RWPE2 (cell line): Measurements from ENCODE around the gene NACC1.
A peak's percentile ranks its signal among the peaks of the same experiment; 100 is the strongest.

ENCODE experiments used
- ATAC-seq: fragments of 200-7000 bp; cut with Tn5 transposase; 3 replicates; pipeline ENCODE4 v1.9.1; 2021; ENCODE audit warnings: low read depth
- DNase-seq: peaks from one replicate; pipeline ENCODE4 v3.0.0-alpha.2; 2020; ENCODE audit warnings: low spot score
- H3K27ac ChIP-seq: fragments of 450-650 bp; 2 replicates; pipeline ENCODE4 v1.5.1; 2017; ENCODE audit warnings: mild to moderate bottlenecking; ENCODE audit not compliant: poor library complexity, severe bottlenecking
- H3K27me3 ChIP-seq: fragments of 250-450 bp; sonication (Bioruptor Pico); 2 replicates; pipeline ENCODE4 v1.5.1; 2021; ENCODE audit warnings: mild to moderate bottlenecking, moderate library complexity; ENCODE audit not compliant: insufficient read depth, poor library complexity, severe bottlenecking
- H3K36me3 ChIP-seq: fragments of 250-450 bp; sonication (Bioruptor Pico); 2 replicates; pipeline ENCODE4 v1.5.1; 2020; ENCODE audit warnings: low read depth, mild to moderate bottlenecking, moderate library complexity
- H3K4me1 ChIP-seq: fragments of 250-450 bp; sonication (Bioruptor Pico); 2 replicates; pipeline ENCODE4 v1.5.1; 2021; ENCODE audit warnings: mild to moderate bottlenecking, moderate library complexity; ENCODE audit not compliant: insufficient read depth, poor library complexity, severe bottlenecking
- H3K4me3 ChIP-seq: fragments of 250-450 bp; sonication (Bioruptor Pico); 2 replicates; pipeline ENCODE4 v1.5.1; 2021; ENCODE audit warnings: mild to moderate bottlenecking, moderate library complexity; ENCODE audit not compliant: severe bottlenecking
- H3K9me3 ChIP-seq: fragments of 250-450 bp; sonication (Bioruptor Pico); 2 replicates; pipeline ENCODE4 v1.5.1; 2021; ENCODE audit warnings: mild to moderate bottlenecking, moderate library complexity; ENCODE audit not compliant: severe bottlenecking
- CTCF ChIP-seq: fragments of 450-650 bp; IDR thresholded peaks from one replicate; pipeline ENCODE4 v1.5.1; 2017; ENCODE audit warnings: mild to moderate bottlenecking, moderate library complexity; ENCODE audit not compliant: poor library complexity, severe bottlenecking

NACC1 gene

DNA sequence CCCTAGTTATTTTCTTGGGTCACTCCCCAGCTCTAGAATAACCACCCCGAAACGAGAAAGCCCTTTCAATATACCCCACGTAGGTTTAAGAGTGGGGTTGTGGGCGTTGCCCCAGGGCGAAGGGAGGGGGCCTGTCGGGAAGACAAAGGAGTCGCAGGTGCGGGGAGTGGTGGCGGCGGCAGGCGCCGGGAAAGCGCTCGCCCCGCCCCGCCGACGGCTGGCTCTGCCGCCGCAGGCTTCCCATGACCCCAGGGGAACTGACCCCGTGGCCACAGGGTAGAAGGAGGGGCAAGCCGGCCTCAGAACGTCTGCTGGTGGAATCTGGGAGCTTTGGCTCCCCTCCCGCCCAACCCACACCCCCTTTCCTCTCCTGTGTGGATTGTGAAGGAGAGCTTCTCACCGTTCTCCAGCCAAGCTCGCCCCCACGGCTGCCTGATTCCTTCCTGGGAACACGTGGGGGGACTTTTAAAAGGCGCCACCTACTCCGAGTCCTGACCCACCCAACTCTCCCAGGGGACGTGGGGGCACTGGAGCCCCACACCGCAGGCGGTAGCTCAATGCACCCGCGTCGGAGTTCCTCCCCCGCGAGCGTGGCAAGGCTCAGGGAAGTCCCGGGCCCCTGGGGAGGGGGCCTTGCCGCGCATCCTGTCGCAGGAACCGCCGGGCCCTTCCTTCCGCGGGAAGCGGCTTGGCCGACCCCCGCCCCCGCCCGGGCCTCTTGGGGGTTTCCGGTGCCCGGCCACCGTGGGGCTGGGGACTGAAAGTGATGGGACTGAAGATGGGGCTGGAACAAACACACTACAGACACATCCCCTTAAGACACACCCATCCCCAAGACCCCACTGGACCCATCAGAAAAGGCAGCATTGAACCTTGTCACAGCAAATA, 37.7 kb downstream of the NACC1 start:
- Histone ChIP-seq H3K4me1 (peaks cover 14% of the 10 kb centered on the region), H3K27me3 (no peaks in the 10 kb centered on the region), H3K36me3 (peaks cover 22% of the 10 kb centered on the region), H3K27ac (peak overlapping the region; percentile 92), H3K4me3 (peak overlapping the region; percentile 91), H3K9me3 (no peaks in the 10 kb centered on the region)
- ATAC-seq = peak; percentile 8
- no peak for TF ChIP-seq CTCF
- DNase-seq = peak; percentile 82

GRCh38 chr19:13159713-13160112, 41.6 kb downstream of the NACC1 start:
- ATAC-seq (no peak), DNase-seq (no peak)
- no peaks in the 10 kb centered on the region for H3K27me3 ChIP-seq
- H3K36me3 ChIP-seq = peaks cover 4% of the 10 kb centered on the region
- no peaks in the 10 kb centered on the region for H3K9me3 ChIP-seq
- no peak overlapping the region for H3K4me3 ChIP-seq
- peaks cover 44% of the 10 kb centered on the region for H3K4me1 ChIP-seq
- TF ChIP-seq CTCF = no peak
- H3K27ac ChIP-seq = peak overlapping the region; percentile 99

- no peak for ATAC-seq
- Histone ChIP-seq H3K27ac (peak overlapping the region; percentile 99), H3K4me3 (no peak overlapping the region), H3K9me3 (no peaks in the 10 kb centered on the region), H3K36me3 (no peaks in the 10 kb centered on the region), H3K4me1 (peaks cover 42% of the 10 kb centered on the region), H3K27me3 (no peaks in the 10 kb centered on the region)
- DNase-seq = no peak
- TF ChIP-seq CTCF = no peak
Observed at GRCh38 chr19:13160557-13160956, 42.5 kb downstream of the NACC1 start.

DNA sequence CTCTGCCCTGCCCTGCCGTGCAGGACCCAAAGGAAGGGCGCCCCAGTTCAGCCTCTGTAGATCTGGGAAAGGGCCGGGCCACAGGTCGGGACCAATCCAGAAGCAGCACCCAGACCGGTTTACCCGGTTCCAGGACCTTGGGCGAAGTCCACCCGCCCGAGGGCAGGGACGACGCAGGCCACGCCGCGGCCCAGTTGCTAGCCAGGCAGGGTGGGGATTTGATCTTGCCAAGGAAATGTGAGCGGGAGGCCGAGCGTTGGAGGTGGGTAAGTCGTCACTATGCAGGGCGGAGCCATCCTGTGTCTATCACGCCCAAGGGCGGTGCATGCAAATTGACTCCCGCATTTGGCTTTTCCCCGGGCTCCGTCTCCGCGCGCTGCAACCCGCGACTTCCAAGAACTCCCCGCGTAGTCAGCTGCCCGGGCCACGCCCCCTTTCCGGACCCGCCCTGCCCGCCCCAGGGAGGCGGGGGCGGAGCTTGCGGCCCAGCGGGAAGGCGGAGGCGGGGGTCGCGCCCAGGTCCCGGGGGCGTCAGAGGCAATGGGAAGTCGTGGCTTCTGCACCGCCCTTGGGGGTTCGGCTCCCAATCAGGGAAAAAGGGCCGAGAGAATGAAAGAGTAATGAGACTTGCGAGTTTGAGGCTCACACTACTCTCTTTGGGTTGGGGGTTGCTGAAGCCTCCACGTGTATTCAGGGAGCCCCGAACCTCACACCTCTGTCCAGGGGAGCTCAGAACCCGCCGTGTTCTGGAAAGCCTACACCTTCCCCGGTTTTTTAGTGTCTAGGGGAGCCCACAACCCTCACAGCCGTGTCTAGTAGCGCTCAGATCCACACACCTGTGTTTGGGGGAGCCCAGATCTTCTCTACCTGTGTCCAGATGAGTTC, 44.9 kb downstream of the NACC1 start:
- Histone ChIP-seq H3K4me1 (peaks cover 47% of the 10 kb centered on the region), H3K27me3 (no peaks in the 10 kb centered on the region), H3K27ac (peak overlapping the region; percentile 99), H3K36me3 (no peaks in the 10 kb centered on the region), H3K4me3 (peak overlapping the region; percentile 26), H3K9me3 (no peaks in the 10 kb centered on the region)
- TF ChIP-seq CTCF = no peak
- ATAC-seq (peak; percentile 63), DNase-seq (peak; percentile 98)
